ENCODE measurements around the gene CLEC2A. TPM values are rescaled to one million over a fixed set of nuclear protein-coding genes. Genes with fewer than 3 reads are reported as not detected.
"Not testable (repeated sequence)": the region's sequence is repeated elsewhere in the genome, so short reads cannot be mapped to it uniquely, and the experiment has no call there.

Gene CLEC2A, protein sequence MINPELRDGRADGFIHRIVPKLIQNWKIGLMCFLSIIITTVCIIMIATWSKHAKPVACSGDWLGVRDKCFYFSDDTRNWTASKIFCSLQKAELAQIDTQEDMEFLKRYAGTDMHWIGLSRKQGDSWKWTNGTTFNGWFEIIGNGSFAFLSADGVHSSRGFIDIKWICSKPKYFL
- polyA plus RNA-seq = not detected
- long read RNA-seq, donor 1 = 0 reads
- long read RNA-seq, donor 2 = 0 reads
- long read RNA-seq, donor 3 = 0 reads
- long read RNA-seq, donor 4 = 0 reads
- long read RNA-seq, donor 5 = 0 reads
- long read RNA-seq, donor 6 = 0 reads
- long read RNA-seq, donor 7 = 0 reads
- long read RNA-seq, donor 8 = 0 reads
- long read RNA-seq, donor 9 = 0 reads
- long read RNA-seq, donor 10 = 0 reads

DNA sequence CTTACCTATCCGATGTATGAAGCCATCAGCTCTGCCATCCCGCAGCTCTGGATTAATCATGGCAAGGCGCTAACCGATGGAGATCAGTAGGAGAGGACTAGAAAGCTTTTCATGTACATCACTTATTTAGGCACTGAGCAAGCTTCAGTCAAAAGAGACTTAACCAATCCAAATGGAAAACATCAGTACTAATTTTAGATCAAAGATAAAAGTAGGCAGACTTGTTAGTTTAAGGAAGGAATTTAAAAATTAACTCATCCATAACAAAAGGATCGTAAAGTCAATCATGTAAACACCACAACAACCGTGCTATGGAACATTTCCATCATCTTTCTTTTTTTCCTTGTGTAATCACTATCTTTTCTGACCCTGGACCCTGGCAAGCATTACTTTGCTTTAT lies at the start of gene CLEC2A:
Gene CLEC2A (minus strand): TSS at position 101 of the 400 bp plus-strand sequence. CDS start 41 bp downstream, at position 60.
- H3K4me1 ChIP-seq (ENCODE audit: control insufficient read depth in 3 of 3, insufficient read depth in 2 of 3, low read depth in 1 of 3, low read length in 2 of 3) = no peaks in the 10 kb centered on the region
- H3K27me3 ChIP-seq (ENCODE audit: control insufficient read depth in 3 of 3, insufficient read depth in 3 of 3, low read length in 3 of 3) = no peaks in the 10 kb centered on the region
- no peak within 1 kb of the TSS for H3K27ac ChIP-seq (ENCODE audit: low read depth in 1 of 3, low read length in 2 of 3)
- H3K9me3 ChIP-seq (ENCODE audit: control insufficient read depth in 2 of 2, insufficient read depth in 1 of 2, low read depth in 1 of 2, low read length in 1 of 2) = no peaks in the 10 kb centered on the region
- 56 to 82% (median 77%) methylated on average over 6 of the region's 6 CpGs for WGBS, 3 donors
- FAIRE-seq (no peak), DNase-seq (no peak)
- no peak within 1 kb of the TSS for H3K4me3 ChIP-seq (ENCODE audit: low read depth in 1 of 3, low read length in 3 of 3)
- H3K36me3 ChIP-seq (ENCODE audit: control insufficient read depth in 3 of 3, insufficient read depth in 2 of 3, low read depth in 1 of 3, low read length in 3 of 3) = no peaks in the 10 kb centered on the region

DNA sequence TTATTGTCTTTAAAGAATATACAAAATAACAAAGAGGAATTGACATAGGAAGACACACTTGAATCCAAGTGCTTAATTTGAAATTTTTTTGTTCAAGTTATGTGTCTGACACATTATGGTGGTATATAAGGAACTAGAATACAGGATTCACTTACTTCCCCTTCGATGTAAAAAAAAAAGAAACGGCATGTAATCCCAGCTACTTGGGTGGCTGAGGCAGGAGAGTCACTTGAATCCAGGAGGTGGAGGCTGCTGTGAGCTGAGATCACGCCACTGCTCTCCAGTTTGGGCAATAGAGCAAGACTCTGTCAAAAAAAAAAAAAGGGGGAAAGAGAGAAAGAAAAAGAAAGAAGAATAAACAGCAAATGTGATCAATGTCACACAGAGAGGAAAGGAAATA lies 48.0 kb upstream of the CLEC2A start:
- DNase-seq (no peak), FAIRE-seq (no peak)
- Histone ChIP-seq H3K4me1 (ENCODE audit: control insufficient read depth in 3 of 3, insufficient read depth in 2 of 3, low read depth in 1 of 3, low read length in 2 of 3) (no peaks in the 10 kb centered on the region), H3K4me3 (ENCODE audit: low read depth in 1 of 3, low read length in 3 of 3) (no peak overlapping the region), H3K9me3 (ENCODE audit: control insufficient read depth in 2 of 2, insufficient read depth in 1 of 2, low read depth in 1 of 2, low read length in 1 of 2) (peaks cover 0 to 8% of the 10 kb centered on the region in 2 donors), H3K27ac (ENCODE audit: low read depth in 1 of 3, low read length in 2 of 3) (no peak overlapping the region), H3K27me3 (ENCODE audit: control insufficient read depth in 3 of 3, insufficient read depth in 3 of 3, low read length in 3 of 3) (no peaks in the 10 kb centered on the region), H3K36me3 (ENCODE audit: control insufficient read depth in 3 of 3, insufficient read depth in 2 of 3, low read depth in 1 of 3, low read length in 3 of 3) (no peaks in the 10 kb centered on the region)
- 78 to 89% (median 89%) methylated on average over 3 of the region's 3 CpGs for WGBS, 3 donors

DNA sequence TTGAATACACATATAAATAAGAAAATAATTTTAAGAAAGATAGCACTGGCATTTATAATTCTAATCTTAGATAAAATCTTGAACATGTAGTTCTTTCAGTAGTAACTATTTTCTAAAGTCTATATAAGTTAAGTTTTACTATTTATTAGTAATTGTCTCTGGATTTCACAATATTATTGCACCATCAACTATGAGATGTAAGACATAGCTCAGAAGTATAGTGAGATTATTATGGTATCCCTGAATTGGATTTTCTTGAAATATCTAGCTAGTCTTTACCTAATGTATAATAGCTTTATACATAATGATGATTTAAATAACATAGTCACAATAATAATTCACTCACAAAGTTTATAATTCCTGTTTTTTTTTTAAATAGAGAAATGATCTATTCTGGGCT lies 45.7 kb upstream of the CLEC2A start:
- Histone ChIP-seq H3K27me3 (ENCODE audit: control insufficient read depth in 3 of 3, insufficient read depth in 3 of 3, low read length in 3 of 3) (no peaks in the 10 kb centered on the region), H3K27ac (ENCODE audit: low read depth in 1 of 3, low read length in 2 of 3) (no peak overlapping the region), H3K4me3 (ENCODE audit: low read depth in 1 of 3, low read length in 3 of 3) (no peak overlapping the region), H3K36me3 (ENCODE audit: control insufficient read depth in 3 of 3, insufficient read depth in 2 of 3, low read depth in 1 of 3, low read length in 3 of 3) (no peaks in the 10 kb centered on the region), H3K9me3 (ENCODE audit: control insufficient read depth in 2 of 2, insufficient read depth in 1 of 2, low read depth in 1 of 2, low read length in 1 of 2) (peaks cover 0 to 8% of the 10 kb centered on the region in 2 donors), H3K4me1 (ENCODE audit: control insufficient read depth in 3 of 3, insufficient read depth in 2 of 3, low read depth in 1 of 3, low read length in 2 of 3) (no peaks in the 10 kb centered on the region)
- DNase-seq (no peak), FAIRE-seq (no peak)

DNA sequence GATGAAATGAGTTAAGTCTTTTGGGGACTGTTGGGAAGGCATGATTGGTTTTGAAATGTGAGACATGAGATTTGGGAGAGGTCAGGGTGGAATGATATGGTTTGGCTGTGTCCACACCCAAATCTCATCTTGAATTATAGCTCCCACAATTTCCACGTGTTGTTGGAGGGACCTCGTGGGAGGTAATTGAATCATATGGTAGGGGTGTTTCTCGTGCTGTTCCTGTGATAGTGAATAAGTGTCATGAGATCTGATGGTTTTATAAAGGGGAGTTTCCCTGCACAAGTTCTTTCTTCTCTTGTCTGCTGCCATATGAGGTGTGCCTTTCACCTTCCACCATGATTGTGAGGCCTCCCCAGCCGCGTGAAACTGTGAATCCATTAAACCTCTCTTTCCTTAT lies 44.5 kb upstream of the CLEC2A start:
- not testable (repeated sequence) for H3K27me3 ChIP-seq (ENCODE audit: control insufficient read depth in 3 of 3, insufficient read depth in 3 of 3, low read length in 3 of 3); H3K4me1 ChIP-seq (ENCODE audit: control insufficient read depth in 3 of 3, insufficient read depth in 2 of 3, low read depth in 1 of 3, low read length in 2 of 3); FAIRE-seq; H3K27ac ChIP-seq (ENCODE audit: low read depth in 1 of 3, low read length in 2 of 3); DNase-seq; H3K36me3 ChIP-seq (ENCODE audit: control insufficient read depth in 3 of 3, insufficient read depth in 2 of 3, low read depth in 1 of 3, low read length in 3 of 3); H3K9me3 ChIP-seq (ENCODE audit: control insufficient read depth in 2 of 2, insufficient read depth in 1 of 2, low read depth in 1 of 2, low read length in 1 of 2); H3K4me3 ChIP-seq (ENCODE audit: low read depth in 1 of 3, low read length in 3 of 3)
- 52 to 66% (median 63%) methylated on average over 5 of the region's 5 CpGs for WGBS, 3 donors

DNA sequence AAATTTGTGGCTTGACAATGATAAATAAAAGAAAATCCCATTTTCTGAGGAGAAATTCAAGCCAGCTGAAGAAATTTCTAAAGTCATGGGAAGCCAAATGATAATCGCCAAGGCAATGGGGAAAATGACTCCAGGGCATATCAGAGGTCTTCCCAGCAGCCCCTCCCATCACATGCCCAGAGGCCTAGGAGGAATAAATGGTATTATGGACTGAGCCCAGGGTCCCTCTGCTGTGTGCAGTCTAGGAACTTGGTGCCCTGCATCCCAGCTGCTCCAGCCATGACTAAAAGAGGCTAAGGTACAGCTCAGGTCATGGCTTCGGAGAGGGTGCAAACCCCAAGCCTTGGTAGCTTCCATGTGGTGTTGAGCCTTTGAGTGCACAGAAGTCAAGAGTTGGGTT lies 43.4 kb upstream of the CLEC2A start:
- Histone ChIP-seq H3K27me3 (ENCODE audit: control insufficient read depth in 3 of 3, insufficient read depth in 3 of 3, low read length in 3 of 3) (no peaks in the 10 kb centered on the region), H3K4me1 (ENCODE audit: control insufficient read depth in 3 of 3, insufficient read depth in 2 of 3, low read depth in 1 of 3, low read length in 2 of 3) (no peaks in the 10 kb centered on the region), H3K4me3 (ENCODE audit: low read depth in 1 of 3, low read length in 3 of 3) (no peak overlapping the region), H3K27ac (ENCODE audit: low read depth in 1 of 3, low read length in 2 of 3) (no peak overlapping the region), H3K36me3 (ENCODE audit: control insufficient read depth in 3 of 3, insufficient read depth in 2 of 3, low read depth in 1 of 3, low read length in 3 of 3) (no peaks in the 10 kb centered on the region), H3K9me3 (ENCODE audit: control insufficient read depth in 2 of 2, insufficient read depth in 1 of 2, low read depth in 1 of 2, low read length in 1 of 2) (peaks cover 0 to 8% of the 10 kb centered on the region in 2 donors)
- DNase-seq = no peak
- 89 to 93% (median 91%) methylated on average over 2 of the region's 2 CpGs for WGBS, 3 donors
- no peak for FAIRE-seq

DNA sequence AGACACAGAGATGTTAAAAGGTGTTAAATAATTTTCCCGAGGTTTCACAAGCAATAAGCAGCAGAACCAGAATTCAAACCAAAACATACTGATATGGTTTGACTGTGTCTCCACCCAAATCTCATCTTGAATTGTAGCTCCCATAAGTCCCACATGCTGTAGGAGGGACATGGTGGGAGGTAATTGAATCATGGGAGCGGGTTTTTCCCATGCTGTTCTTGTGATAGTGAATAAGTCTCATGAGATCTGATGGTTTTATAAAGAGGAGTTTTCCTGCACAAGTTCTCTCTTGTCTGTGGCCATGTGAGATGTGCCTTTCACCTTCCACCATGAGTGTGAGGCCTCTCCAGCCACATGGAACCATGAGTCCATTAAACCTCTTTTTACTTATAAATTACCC lies 42.6 kb upstream of the CLEC2A start:
- H3K27ac ChIP-seq (ENCODE audit: low read depth in 1 of 3, low read length in 2 of 3); H3K27me3 ChIP-seq (ENCODE audit: control insufficient read depth in 3 of 3, insufficient read depth in 3 of 3, low read length in 3 of 3); DNase-seq; H3K4me1 ChIP-seq (ENCODE audit: control insufficient read depth in 3 of 3, insufficient read depth in 2 of 3, low read depth in 1 of 3, low read length in 2 of 3); H3K9me3 ChIP-seq (ENCODE audit: control insufficient read depth in 2 of 2, insufficient read depth in 1 of 2, low read depth in 1 of 2, low read length in 1 of 2); H3K36me3 ChIP-seq (ENCODE audit: control insufficient read depth in 3 of 3, insufficient read depth in 2 of 3, low read depth in 1 of 3, low read length in 3 of 3); FAIRE-seq; H3K4me3 ChIP-seq (ENCODE audit: low read depth in 1 of 3, low read length in 3 of 3): not testable (repeated sequence)
- WGBS, 3 donors = 92 to 98% (median 92%) methylated on average over 2 of the region's 2 CpGs

DNA sequence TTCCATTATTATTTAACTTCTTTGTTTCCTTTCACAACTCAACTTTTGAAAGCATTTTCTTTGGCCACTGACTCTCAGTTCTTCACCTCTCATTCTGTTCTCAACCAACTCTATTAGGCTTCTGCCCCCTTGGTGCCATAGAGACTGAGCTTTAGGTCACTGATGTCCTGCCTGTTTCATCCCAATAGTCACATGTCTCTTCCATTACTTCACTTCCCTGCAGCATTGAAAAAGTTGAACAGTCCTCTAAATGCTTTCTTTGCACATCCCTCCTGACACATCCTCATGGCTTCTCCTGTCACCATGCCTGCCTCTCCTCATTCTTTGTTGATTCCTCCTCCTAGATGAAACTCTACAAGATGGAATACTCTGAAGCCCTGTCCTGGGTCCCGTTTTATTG lies 41.8 kb upstream of the CLEC2A start:
- FAIRE-seq (no peak), DNase-seq (no peak)
- no peaks in the 10 kb centered on the region for H3K36me3 ChIP-seq (ENCODE audit: control insufficient read depth in 3 of 3, insufficient read depth in 2 of 3, low read depth in 1 of 3, low read length in 3 of 3)
- H3K27me3 ChIP-seq (ENCODE audit: control insufficient read depth in 3 of 3, insufficient read depth in 3 of 3, low read length in 3 of 3) = no peaks in the 10 kb centered on the region
- WGBS, 3 donors = 50 to 67% (median 52%) methylated on average over 1 of the region's 1 CpG
- no peak overlapping the region for H3K27ac ChIP-seq (ENCODE audit: low read depth in 1 of 3, low read length in 2 of 3)
- H3K4me3 ChIP-seq (ENCODE audit: low read depth in 1 of 3, low read length in 3 of 3) = no peak overlapping the region
- H3K4me1 ChIP-seq (ENCODE audit: control insufficient read depth in 3 of 3, insufficient read depth in 2 of 3, low read depth in 1 of 3, low read length in 2 of 3) = no peaks in the 10 kb centered on the region
- H3K9me3 ChIP-seq (ENCODE audit: control insufficient read depth in 2 of 2, insufficient read depth in 1 of 2, low read depth in 1 of 2, low read length in 1 of 2) = peaks cover 0 to 8% of the 10 kb centered on the region in 2 donors

DNA sequence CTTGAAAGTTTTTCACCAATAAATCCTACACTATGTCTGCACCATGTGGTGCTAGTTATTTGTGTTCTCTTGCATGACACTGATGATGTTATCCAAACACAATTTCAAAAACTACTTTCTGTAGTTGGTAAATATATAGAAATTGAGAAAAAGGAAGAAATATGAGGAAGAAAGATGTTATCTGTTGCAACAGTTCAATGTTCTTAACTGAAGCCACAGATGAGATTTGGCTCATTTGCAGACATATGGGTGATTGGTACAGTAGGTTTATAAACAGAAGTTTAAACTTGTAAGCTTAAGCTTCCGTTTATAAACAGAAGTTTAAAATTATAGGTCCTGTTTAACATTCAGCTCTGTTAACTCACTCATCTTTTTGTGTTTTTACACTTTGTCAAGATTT lies 39.0 kb upstream of the CLEC2A start, which contains the start of gene CLEC12A:
Gene CLEC12A (plus strand): TSS at position 229 of the 400 bp plus-strand sequence. CDS start 188 bp downstream, outside the sequence.
- Histone ChIP-seq H3K27me3 (ENCODE audit: control insufficient read depth in 3 of 3, insufficient read depth in 3 of 3, low read length in 3 of 3) (no peaks in the 10 kb centered on the region), H3K4me1 (ENCODE audit: control insufficient read depth in 3 of 3, insufficient read depth in 2 of 3, low read depth in 1 of 3, low read length in 2 of 3) (no peaks in the 10 kb centered on the region), H3K4me3 (ENCODE audit: low read depth in 1 of 3, low read length in 3 of 3) (no peak within 1 kb of the TSS), H3K36me3 (ENCODE audit: control insufficient read depth in 3 of 3, insufficient read depth in 2 of 3, low read depth in 1 of 3, low read length in 3 of 3) (no peaks in the 10 kb centered on the region), H3K9me3 (ENCODE audit: control insufficient read depth in 2 of 2, insufficient read depth in 1 of 2, low read depth in 1 of 2, low read length in 1 of 2) (peaks cover 0 to 7% of the 10 kb centered on the region in 2 donors), H3K27ac (ENCODE audit: low read depth in 1 of 3, low read length in 2 of 3) (no peak within 1 kb of the TSS)
- no peak for DNase-seq
- 38 to 80% (median 79%) methylated on average over 1 of the region's 1 CpG for WGBS, 3 donors
- no peak for FAIRE-seq

DNA sequence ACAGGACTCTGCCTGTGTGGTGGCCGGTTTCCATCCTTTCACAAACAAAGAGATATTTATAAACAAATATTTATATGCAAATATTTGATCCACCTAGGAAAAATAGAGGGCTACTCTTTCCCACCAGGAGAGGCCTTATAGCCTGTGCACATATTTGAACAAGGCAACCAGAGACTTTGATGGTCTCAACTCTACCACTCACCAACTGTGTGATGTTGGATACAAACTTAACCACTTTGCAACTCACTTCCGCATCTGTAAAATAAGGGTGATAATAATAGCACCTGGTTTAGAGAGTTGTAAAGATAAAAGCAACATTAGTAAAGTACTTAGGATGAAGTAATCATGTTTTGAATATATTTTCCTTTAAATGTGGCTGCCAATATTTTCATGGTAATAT lies 37.5 kb upstream of the CLEC2A start:
- 48 to 73% (median 63%) methylated on average over 2 of the region's 2 CpGs for WGBS, 3 donors
- no peak for FAIRE-seq
- H3K36me3 ChIP-seq (ENCODE audit: control insufficient read depth in 3 of 3, insufficient read depth in 2 of 3, low read depth in 1 of 3, low read length in 3 of 3) = no peaks in the 10 kb centered on the region

More for the DNA sequence above, 37.5 kb upstream of the CLEC2A start:
- Histone ChIP-seq H3K4me3 (ENCODE audit: low read depth in 1 of 3, low read length in 3 of 3) (no peak overlapping the region), H3K9me3 (ENCODE audit: control insufficient read depth in 2 of 2, insufficient read depth in 1 of 2, low read depth in 1 of 2, low read length in 1 of 2) (no peaks in the 10 kb centered on the region), H3K4me1 (ENCODE audit: control insufficient read depth in 3 of 3, insufficient read depth in 2 of 3, low read depth in 1 of 3, low read length in 2 of 3) (no peaks in the 10 kb centered on the region), H3K27ac (ENCODE audit: low read depth in 1 of 3, low read length in 2 of 3) (no peak overlapping the region), H3K27me3 (ENCODE audit: control insufficient read depth in 3 of 3, insufficient read depth in 3 of 3, low read length in 3 of 3) (no peaks in the 10 kb centered on the region)
- no peak for DNase-seq
